Fibroblast of lung (primary cell): ENCODE measurements around the gene DNMT3L. TPM values are rescaled to one million over a fixed set of nuclear protein-coding genes. Genes with fewer than 3 reads are reported as not detected.
"Not testable (repeated sequence)": the region's sequence is repeated elsewhere in the genome, so short reads cannot be mapped to it uniquely, and the experiment has no call there.

ENCODE experiments used
- DNase-seq, 2 donors: peaks; one replicate each; pipeline versions ENCODE4 v3.0.0 to v3.0.0-alpha.2; 2010; ENCODE audit warnings: low read depth in 2 of 2
- H2AFZ ChIP-seq: 2 replicates; pipeline ENCODE4 v1.5.1; 2012; ENCODE audit warnings: low read length, control low read depth, inconsistent platforms
- H3K27ac ChIP-seq: 2 replicates; pipeline ENCODE4 v1.5.1; 2011; ENCODE audit warnings: low read length, control low read depth; ENCODE audit not compliant: insufficient read depth
- H3K27me3 ChIP-seq: 2 replicates; pipeline ENCODE4 v1.5.1; 2011; ENCODE audit warnings: mild to moderate bottlenecking, low read length; ENCODE audit not compliant: control insufficient read depth, insufficient read depth
- H3K36me3 ChIP-seq: 2 replicates; pipeline ENCODE4 v1.5.1; 2011; ENCODE audit warnings: low read length; ENCODE audit not compliant: control insufficient read depth, insufficient read depth
- H3K4me1 ChIP-seq: 2 replicates; pipeline ENCODE4 v1.5.1; 2011; ENCODE audit warnings: low read length; ENCODE audit not compliant: control insufficient read depth, insufficient read depth; ENCODE audit errors: extremely low read depth
- H3K4me2 ChIP-seq: 2 replicates; pipeline ENCODE4 v1.5.1; 2011; ENCODE audit warnings: low read length, control low read depth; ENCODE audit not compliant: insufficient read depth; ENCODE audit errors: extremely low read depth
- H3K4me3 ChIP-seq, 4 experiments: fragments of 200-600 bp in 1 of 4; sonication (generic) in 1 of 4; replicated peaks in 1 of 4; 2 replicates each; pipeline ENCODE4 v1.5.1; 2011 to 2016; ENCODE audit warnings: low read length in 4 of 4, low read depth in 3 of 4, mild to moderate bottlenecking in 3 of 4, control low read depth in 2 of 4, inconsistent platforms in 1 of 4, mixed read lengths in 1 of 4; ENCODE audit not compliant: insufficient read depth in 1 of 4; ENCODE audit errors: control extremely low read depth in 1 of 4
- H3K79me2 ChIP-seq: 2 replicates; pipeline ENCODE4 v1.5.1; 2012; ENCODE audit warnings: mild to moderate bottlenecking, low read length, inconsistent platforms; ENCODE audit not compliant: control insufficient read depth, insufficient read depth
- H3K9ac ChIP-seq: 2 replicates; pipeline ENCODE4 v1.5.1; 2011; ENCODE audit warnings: mild to moderate bottlenecking, low read length, control low read depth; ENCODE audit not compliant: insufficient read depth
- H3K9me3 ChIP-seq: 2 replicates; pipeline ENCODE4 v1.5.1; 2012; ENCODE audit warnings: low read depth, low read length; ENCODE audit not compliant: control insufficient read depth, insufficient read depth
- H4K20me1 ChIP-seq: 2 replicates; pipeline ENCODE4 v1.5.1; 2011; ENCODE audit warnings: low read length; ENCODE audit not compliant: control insufficient read depth, insufficient read depth; ENCODE audit errors: extremely low read depth
- CTCF ChIP-seq, 2 donors: IDR thresholded peaks in 1 of 2; conservative IDR thresholded peaks in 1 of 2; 1 replicate in 1 of 2; 2 replicates in 1 of 2; pipeline ENCODE4 v1.5.1; 2011 to 2012; ENCODE audit warnings: low read length in 2 of 2, control low read depth in 1 of 2, inconsistent platforms in 1 of 2, low read depth in 1 of 2, mild to moderate bottlenecking in 1 of 2
- EZH2 ChIP-seq: IDR thresholded peaks from 2 replicates; pipeline ENCODE4 v1.5.1; 2012; ENCODE audit warnings: low read length, control low read depth, mild to moderate bottlenecking; ENCODE audit errors: missing control alignments
- polyA plus RNA-seq, 2 donors: library from polyadenylated mRNA; depleted of rRNA in 1 of 2; stranded (reverse) in 1 of 2; unstranded in 1 of 2; fragments of >200 nt; gene quantifications; 2 replicates each; pipeline ENCODE4 v1.2.1, GENCODE V29; 2011 to 2012; ENCODE audit warnings: missing spikeins in 1 of 2
- total RNA-seq: library from RNA; depleted of rRNA; stranded (reverse); fragments of >200 nt; gene quantifications from 2 replicates; pipeline ENCODE4 v1.2.1, GENCODE V29; 2014

Gene DNMT3L
- total and polyA plus RNA-seq, 2 donors (not counting 1 experiment from before 2014, with no cell fraction given): not detected

- not testable (repeated sequence) for H3K9me3 ChIP-seq, H4K20me1 ChIP-seq, H3K27me3 ChIP-seq, H2AFZ ChIP-seq, H3K27ac ChIP-seq, H3K4me2 ChIP-seq, H3K4me1 ChIP-seq, H3K9ac ChIP-seq, H3K36me3 ChIP-seq, H3K4me3 ChIP-seq, H3K79me2 ChIP-seq, DNase-seq
These were observed 59.0 kb downstream of the DNMT3L start for GRCh38 chr21:44202590-44203299.

DNA sequence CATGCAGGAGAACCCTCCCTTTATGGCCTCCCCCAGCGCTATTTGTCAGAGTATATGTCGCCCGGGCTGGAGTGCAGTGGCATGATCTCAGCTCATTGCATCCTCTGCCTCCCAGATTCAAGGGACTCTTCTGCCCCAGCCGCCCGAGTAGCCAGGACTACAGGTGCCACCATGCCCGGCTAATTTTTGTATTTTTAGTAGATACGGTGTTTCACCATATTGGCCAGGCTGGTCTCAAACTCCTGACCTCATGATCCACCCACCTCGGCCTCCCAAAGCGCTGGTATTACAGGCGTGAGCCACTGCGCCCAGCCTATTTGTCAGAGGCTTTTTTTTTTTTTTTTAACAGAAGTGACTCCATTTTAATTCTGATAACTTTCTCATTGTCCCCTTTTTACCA lies 61.7 kb downstream of the DNMT3L start:
- not testable (repeated sequence) for H3K27ac ChIP-seq, H3K9me3 ChIP-seq, H3K9ac ChIP-seq, H3K4me2 ChIP-seq, DNase-seq, H3K36me3 ChIP-seq, H3K4me3 ChIP-seq, H3K4me1 ChIP-seq, H3K79me2 ChIP-seq, H3K27me3 ChIP-seq, H4K20me1 ChIP-seq, H2AFZ ChIP-seq

DNA sequence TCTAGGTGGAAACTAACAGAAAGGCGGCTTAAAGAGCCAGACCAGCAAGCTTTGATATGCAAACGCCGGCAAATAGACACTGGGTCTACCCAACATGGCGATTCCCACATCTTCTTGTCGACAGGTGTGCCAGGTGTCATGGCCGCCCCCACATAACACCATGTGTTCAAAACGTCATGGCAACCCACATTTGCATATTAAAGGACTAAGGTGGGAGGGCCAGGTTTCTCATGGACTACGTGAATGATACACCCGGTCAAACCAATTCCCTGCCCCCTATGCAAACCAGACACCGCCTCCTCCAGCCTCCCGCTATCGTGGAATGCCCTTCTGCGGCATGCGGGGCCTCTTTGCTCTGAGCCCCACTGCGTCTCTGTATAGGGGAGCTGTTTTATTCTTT lies 62.2 kb downstream of the DNMT3L start:
- DNase-seq: no peak
- Histone ChIP-seq H3K9ac (no peak overlapping the region), H3K4me2 (no peak overlapping the region), H3K27me3 (no peaks in the 10 kb centered on the region), H3K4me3 (no peak overlapping the region), H2AFZ (no peak overlapping the region), H3K4me1 (no peaks in the 10 kb centered on the region), H3K79me2 (no peaks in the 10 kb centered on the region), H3K36me3 (no peaks in the 10 kb centered on the region), H3K9me3 (no peaks in the 10 kb centered on the region), H3K27ac (no peak overlapping the region), H4K20me1 (no peaks in the 10 kb centered on the region)
- no peak for TF ChIP-seq EZH2
- no peak for TF ChIP-seq CTCF (conservative IDR thresholded peaks at IDR 0.05 in 1 of 2, IDR thresholded peaks at IDR 0.05 in 1 of 2; ENCODE audit: low read depth in 1 of 2, low read length in 2 of 2)

DNA sequence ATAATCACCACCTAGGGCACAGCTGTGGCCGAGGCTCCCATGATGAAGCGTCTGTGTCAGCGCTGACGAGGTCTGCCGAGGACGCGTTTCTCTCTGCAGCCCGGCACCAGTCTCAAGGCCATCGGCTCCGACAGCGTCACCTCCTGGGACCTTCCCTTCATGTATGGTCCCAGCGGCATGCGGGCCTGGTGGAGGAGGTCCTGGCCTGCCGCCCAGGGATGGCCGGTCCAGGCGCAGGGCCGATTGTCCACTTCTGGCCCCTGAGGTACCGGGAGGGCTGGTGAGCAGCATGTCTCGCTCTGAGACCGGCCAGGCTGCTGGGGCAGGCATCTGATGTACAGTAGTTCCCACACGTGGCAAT lies 64.6 kb downstream of the DNMT3L start:
- not testable (repeated sequence) for H3K27ac ChIP-seq, H3K9ac ChIP-seq, H4K20me1 ChIP-seq, H3K79me2 ChIP-seq, DNase-seq, H3K36me3 ChIP-seq, H3K27me3 ChIP-seq, H3K4me2 ChIP-seq, H3K4me3 ChIP-seq, H2AFZ ChIP-seq, H3K4me1 ChIP-seq, H3K9me3 ChIP-seq

Other genes with a start within 250 kb of the DNMT3L start
- gene TRAPPC10, start 249.6 kb downstream of the DNMT3L start, total RNA-seq: 12.3 and 22.0 TPM in 2 replicates
- 15.4 and 20.9 TPM in 2 replicates for gene TRAPPC10, start 249.6 kb downstream of the DNMT3L start, polyA plus RNA-seq
- 3.8 and 37.0 TPM in 2 replicates for gene PWP2, start 154.5 kb downstream of the DNMT3L start, total RNA-seq
- 1.9 and 5.1 TPM in 2 replicates for gene PWP2, start 154.5 kb downstream of the DNMT3L start, polyA plus RNA-seq
- gene GATD3, start 128.2 kb downstream of the DNMT3L start, total RNA-seq: 20.8 and 38.5 TPM in 2 replicates
- 11.3 and 18.9 TPM in 2 replicates for gene GATD3, start 128.2 kb downstream of the DNMT3L start, polyA plus RNA-seq
- under 0.01 TPM in 2 replicates for gene ICOSLG, start 21.0 kb downstream of the DNMT3L start, total RNA-seq
- gene ICOSLG, start 21.0 kb downstream of the DNMT3L start, polyA plus RNA-seq: 0.05 TPM in 1 of 2 replicates, not detected in the other
- gene AIRE, start 24.0 kb upstream of the DNMT3L start, total RNA-seq: not detected in 2 replicates
- gene AIRE, start 24.0 kb upstream of the DNMT3L start, polyA plus RNA-seq: not detected in 2 replicates
- 125 and 135 TPM in 2 replicates for gene PFKL, start 38.2 kb upstream of the DNMT3L start, total RNA-seq
- 54.8 and 59.8 TPM in 2 replicates for gene PFKL, start 38.2 kb upstream of the DNMT3L start, polyA plus RNA-seq
- 6.9 and 7.1 TPM in 2 replicates for gene CFAP410, start 77.5 kb upstream of the DNMT3L start, total RNA-seq
- gene CFAP410, start 77.5 kb upstream of the DNMT3L start, polyA plus RNA-seq: 2.3 and 4.9 TPM in 2 replicates
- gene TRPM2, start 91.7 kb upstream of the DNMT3L start, total RNA-seq: not detected in 2 replicates
- gene TRPM2, start 91.7 kb upstream of the DNMT3L start, polyA plus RNA-seq: not detected in 2 replicates
- 0.26 and 0.50 TPM in 2 replicates for gene LRRC3, start 193.6 kb upstream of the DNMT3L start, total RNA-seq
- gene LRRC3, start 193.6 kb upstream of the DNMT3L start, polyA plus RNA-seq: 0.43 and 0.52 TPM in 2 replicates